Eye (tissue), 1 donor: ENCODE results near the gene SLC22A5.
A peak's percentile ranks its signal among the peaks of the same experiment; 100 is the strongest.

Experiments used
- DNase-seq: peaks from one replicate; pipeline ENCODE4 v3.0.0-alpha.2; 2015

The SLC22A5 gene

DNA sequence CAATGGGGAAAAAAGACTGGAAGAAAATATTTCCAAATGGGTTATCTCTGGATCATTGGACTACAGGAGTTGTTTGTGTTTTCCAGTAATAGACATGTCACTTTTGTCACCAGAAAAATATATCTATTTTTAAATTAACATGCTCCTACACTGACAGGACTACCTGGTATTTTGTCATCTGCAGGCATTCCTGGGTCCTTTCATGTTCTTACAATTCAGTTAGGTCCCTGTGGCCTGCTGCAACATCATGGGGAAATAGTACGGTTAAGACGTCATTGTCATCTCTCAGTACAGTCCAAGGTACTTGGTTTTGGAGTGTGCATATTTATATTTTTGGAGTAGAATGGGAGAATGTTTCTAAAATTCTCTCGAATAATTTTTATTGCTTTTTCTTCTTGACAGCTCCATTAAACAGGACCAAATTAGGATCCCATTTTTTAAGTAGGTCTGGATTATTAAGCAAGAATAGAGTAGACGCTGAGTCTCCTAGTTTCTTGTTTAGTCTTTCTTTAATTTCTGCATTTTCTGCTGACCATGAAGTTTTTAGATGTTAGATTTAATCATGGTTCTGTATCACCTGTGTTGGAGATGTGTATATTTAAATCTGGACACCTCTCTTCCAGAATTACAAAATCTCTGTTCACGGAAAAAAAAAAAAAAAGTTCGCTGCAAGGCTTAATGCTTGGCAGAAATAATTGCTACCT, 46.9 kb downstream of the SLC22A5 start:
- no peak for DNase-seq

DNA sequence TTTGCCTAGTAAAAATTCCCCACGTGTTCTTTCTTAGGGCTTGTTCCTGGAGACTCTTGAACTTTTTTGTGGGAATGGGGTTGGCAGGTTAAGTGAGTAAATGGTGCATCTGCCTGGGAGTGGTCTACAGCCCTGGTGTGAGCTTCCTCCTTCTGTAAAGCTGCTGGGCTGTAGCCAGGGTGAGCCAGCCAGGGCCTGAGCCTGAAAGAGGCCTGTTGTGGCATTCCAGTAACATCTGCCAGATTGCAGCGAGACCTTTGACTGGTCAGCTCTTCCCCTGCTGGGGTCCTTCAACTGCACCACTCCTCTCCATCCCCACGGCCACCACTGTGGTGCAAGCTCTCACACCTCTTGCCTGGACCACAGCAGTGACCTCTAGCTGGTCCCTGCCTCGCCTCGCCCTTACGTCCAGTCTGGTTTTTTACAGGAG, 47.5 kb downstream of the SLC22A5 start:
- DNase-seq = no peak

DNA sequence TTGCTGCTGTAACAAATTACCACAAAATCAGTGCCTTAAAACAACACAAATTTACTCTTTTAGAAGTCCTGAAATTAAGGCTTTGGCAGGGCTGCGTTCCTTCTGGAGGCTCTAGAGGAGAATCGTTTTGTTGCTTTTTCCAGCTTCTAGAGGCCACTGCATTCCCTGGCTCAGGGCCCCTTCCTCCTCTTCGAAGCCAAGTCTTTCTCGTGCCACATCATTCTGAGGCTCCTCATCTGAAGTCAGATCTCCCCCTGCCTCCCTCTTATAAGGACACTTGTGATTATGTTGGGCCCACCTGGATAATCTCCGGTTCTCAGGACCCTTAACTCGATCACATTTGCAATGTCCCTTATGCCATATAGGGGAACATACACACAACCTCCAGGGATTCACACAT, 48.0 kb downstream of the SLC22A5 start:
- DNase-seq = no peak

DNA sequence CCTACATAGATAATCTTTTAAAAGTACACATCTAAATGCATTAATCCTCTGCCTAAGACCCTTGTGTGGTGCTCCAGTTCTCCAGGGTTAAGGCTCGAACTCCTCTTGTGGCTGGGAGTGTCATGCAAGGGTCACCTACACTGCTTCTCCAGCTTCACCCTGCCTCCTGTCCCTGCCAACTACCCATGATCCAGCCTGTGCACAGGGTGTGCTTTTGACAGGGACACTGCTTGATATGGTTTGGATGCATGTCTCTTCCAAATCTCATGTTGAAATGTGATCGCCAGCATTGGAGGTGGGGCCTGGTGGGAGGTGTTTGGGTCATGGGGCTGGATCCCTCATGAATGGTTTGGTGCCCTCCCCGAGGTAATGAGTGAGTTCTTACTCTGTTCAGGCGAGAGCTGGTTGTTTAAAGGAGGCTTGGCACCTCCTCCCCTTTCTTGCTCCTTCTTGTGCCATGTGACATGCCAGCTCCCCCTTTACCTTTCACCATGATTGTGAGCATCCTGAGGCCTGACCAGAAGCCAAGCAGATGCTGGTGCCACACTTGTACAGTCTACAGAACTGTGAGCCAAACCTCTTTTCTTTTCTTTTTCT, 48.5 kb downstream of the SLC22A5 start:
- DNase-seq = no peak

DNA sequence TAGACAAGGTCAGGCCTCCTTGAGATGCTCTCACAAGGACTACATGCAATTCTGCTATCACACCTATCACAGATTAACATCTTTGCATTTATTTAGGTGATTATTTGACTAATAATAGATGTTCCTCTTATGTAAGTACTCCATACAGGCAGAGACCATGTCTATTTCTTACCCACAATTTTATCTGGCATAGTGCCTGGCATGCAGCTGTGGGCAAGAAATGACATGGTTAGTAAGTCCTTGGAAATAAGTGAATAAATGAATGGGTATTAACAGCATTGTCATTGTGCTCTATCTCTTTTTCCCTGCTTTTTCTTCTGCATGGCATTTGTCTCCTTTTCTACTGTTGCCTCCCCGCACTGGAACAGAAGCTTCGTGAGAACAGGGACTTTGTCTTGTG, 49.4 kb downstream of the SLC22A5 start:
- no peak for DNase-seq

DNA sequence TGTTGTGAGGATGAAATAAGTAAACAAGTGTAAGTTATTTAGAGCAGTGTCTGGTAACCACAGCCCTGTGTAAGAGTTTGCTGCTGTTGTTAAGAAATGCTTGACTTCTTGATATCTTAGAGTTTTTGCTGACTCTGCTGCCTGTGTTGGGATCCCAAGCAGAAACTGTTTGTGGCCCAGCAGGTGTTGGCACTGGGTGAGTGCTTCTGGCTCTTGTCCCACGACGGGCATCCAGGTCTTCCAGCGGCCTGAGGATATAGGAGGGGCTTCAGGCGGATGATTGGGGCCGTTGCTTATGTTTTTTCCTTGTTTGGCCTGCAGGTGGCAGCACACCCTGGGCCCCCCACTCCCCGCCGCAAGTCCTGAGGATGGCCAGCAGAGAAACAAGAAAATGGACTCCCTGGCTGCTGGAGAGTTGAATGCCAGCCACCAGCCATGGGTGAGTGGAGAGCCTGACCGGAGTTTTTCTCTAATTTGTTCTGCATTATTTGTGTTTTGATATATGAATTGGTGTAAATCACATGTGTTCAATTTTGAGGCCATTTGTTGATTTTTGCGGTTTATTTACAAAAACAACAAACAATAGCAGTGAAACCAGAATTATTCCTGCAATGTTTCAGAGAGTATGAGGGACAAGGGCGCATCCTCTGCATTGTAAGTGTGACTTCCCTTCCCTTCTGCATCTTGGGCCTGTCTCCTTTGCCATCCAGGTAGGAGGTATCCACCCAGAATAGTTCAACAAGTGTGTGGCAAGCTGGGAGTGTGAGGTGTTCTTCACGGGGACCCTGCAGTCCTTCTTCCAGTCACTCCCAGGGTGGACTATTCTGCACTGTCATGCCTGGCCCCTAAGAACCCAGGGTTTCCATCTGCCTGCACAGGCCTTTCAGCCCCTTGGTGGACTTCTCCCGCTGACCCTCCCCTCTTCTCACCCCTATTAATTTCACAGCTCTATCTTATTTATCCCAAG, 50.3 kb downstream of the SLC22A5 start:
- peak; percentile 92 for DNase-seq

DNA sequence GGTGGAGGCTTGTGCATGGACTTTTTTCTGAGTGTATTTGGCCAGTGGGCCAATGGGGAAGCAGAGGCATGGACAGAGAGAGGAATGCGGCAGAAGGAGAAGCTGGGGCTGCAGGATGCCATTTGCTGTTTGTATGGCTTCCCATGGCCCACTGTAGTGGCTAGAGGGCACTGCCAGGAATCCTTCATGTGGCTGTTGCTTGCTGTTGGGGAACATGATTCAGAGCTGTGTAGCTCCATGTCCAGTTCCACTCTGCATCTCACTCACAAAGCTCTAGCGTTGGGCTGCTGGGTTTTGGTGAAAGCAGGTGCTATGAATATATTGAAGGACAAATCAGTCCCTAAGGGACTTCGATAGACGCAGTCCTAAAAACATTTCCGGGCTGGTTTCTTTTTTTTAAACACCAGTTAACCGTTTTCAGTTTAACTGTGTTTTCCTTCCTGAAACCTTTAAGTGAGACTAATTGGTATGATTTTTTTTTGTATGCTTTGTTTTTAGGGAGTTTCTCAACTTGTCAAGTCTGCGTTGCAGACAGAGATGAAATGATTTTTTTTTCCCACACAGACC, 51.3 kb downstream of the SLC22A5 start:
- no peak for DNase-seq

DNA sequence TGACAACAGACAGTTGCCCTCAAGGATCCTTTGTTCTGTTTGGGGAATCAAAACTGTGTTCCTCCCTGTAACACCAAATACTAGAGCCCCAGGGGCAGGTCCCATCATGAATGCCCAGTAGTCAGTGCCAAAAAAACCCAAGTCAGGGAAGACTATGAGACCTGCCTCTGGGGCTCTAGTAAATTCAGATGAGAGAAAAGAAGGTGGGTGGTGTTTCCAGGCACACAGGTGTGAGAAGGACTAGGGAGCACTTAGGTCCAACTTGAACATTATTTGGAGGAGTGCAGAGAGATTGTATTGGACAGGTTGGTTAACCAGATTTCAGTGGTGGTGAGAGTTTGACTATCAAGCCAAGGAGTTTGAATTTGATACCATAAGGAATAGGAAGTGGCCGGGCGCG, 52.0 kb downstream of the SLC22A5 start:
- DNase-seq = no peak

DNA sequence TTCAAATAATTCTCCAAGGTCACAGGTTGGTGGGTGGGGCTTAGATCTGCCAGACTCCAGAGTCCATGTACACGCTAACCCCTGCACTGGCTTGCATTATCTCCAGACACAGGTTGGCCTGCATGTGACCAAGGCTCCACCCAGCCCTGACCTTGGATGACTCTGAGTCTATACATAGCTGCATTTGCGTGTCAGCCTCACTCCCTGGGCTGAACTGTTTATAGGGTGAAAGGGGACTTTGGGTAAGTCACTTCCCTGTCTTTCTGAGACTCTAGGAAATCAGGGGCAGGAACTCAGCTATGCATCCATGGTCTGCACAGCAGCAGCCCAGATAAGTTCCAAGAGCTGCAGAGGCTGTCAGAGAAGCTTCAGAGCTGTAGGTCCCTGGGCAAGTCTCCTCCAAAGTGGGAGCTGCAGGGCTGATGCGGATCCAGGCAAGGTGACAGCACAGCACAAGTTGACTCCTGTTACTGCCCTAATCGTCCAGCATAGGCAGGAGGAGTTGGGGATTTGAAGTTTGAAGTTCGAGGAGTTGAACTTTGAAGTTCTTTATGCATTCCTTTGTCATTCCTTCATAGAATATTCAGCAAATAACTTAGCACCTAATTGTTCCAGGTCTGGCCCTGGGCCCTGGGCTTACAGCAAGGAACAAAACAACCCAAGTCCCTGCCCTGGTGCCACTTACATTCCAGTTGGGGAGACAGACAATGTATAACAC, 53.4 kb downstream of the SLC22A5 start:
- DNase-seq = no peak

DNA sequence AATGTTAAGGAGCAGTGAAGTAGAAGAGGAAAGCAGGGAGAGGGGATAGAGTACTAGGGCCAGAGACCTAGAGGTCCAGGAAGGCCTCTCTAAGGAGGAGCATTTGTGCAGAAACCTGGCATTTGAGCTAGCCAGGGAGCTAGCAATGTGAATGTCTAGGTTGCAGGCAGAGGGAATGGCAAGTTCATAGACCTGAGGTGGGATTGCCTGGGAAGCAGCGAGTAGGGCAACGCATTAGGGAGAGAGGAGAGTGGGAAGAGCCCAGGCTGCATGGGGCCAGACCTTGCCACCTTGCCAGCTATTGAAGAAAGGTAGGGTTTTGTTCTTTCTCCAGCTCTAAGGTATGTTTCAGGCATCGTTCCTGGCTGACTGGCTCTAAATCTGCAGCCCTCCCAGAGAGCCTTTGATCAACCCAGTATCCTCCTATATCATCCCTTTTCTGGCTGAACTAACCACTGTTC, 54.0 kb downstream of the SLC22A5 start:
- DNase-seq = no peak

DNA sequence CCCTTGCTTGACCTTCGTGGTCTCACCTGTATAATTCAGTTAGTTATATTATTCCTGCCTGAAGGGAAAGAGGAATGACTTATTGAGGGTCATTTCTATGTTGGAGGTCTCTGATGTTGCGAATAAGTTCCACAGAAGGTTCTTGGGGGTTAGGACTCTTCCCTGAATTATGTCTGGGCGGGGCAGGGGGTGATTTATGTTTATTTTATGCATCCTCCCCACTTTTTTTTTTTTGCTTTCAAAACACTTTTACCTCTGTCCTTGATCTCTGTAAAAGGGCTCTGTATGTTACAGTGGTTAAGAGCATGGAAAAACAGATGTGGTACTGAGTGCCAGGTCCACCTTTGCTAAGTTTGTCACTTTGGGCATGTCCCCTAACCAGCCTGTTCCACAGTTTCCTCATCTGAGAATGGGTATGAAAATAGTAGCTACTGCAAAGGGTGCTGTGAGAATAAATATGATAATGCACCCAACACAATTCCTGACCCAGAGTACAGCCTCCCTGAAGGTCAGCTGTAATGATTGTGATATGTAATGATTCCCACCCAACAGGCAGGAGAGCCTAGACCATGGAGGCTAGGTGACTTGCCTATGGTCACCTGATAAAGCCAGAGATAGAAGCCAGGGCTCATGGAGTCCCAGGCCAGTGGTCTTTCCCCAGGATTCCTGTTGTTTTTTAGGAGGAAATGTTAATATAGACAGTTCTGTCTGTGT, 54.8 kb downstream of the SLC22A5 start:
- DNase-seq = no peak

DNA sequence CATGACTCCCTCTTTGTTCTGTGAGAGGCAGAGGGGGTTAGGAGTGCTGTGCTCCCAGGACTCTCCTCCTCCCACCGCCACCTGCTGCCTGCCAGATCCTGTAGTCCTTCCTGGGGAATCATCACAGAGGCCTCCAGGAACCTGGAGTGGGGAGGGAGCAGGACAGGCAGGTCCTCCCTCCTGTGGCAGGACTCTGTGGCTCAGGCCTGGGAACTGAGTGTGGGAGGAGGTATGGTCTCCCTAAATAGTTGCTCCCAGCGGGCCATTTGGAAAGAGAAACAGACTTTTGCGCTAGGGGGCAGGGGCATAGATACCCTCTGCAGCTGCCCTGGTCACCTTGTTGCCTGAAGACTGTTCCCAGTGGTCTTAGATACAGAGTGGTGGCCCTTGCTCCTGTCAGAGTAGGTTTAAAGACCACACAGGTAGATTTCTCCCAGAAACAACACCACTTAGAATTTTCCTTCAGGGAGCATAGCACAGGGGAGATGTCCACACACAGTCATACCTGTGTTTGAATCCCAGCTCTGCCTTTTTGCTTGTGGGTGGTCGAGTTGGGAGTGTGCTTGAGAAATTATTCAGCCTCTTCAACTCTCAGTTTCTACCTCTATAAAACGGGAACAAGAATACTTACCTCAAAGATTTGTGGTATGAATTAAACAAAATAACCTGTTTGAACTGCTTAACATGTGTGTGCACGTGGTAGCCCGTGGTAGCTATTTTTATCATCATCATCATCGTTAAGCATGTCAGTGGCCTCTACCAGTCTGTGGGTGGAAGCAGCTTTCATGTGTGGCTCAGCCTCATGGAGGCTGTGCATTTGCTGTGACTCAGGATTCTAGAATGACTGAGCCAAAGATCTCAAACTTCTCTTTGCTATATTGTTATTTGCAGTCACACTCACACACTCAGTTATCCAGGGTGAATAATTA, 55.8 kb downstream of the SLC22A5 start:
- DNase-seq = no peak

DNA sequence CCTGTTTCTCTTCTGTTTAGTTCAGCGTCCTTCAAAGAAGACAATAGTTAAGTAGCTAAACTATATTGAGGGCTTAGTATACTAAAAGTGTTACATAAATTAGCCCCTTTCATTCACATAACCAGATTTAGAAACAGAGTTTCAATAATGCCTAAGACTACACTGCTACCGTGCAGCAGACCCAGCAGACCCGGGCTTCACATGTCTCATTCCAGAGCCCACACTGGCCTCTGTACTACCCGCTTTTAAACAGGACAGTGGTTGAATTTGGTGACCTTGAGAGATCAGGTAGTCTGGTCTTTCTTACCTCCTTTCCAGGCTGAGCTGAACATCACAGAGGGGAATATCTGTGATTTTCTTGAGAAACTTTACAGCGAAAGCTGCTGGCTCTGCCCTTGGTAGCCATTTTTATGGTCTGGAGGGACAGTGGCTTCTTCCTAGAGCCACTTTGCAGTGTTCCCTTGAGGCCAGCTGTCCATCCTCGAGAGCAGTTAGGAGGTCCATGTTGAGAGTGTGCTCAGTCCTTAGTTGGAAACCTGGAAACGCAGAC, 56.5 kb downstream of the SLC22A5 start:
- DNase-seq = no peak

DNA sequence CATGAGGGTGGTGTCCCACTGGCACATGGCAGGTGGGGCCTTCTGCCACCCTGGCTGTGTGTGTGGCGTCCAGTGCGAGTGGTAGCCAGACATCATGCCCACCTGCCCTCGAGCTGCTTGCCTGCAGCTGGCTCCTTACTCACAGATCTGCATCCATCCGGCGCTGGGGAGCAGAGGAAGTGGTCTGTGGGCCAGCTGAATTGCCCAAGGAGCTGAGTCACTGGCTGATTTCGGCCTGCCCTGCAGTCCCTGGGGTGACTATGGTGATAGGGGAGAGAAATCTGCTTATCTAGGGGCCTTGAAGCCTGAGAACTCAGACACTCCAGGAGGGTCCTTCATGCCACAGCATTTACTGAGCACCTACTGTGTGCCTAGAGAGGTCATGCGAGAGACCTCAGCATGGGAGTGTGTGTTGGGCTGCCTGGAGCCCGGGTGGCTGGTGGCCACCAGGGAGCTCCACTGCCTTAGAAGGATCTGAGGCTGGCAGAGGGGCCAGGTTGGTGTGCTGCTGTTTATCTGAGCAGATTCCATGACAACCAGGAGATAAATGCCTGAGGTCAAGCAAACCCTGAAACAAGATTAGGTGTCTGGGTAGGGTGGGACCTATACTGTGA, 57.1 kb downstream of the SLC22A5 start:
- DNase-seq = no peak

DNA sequence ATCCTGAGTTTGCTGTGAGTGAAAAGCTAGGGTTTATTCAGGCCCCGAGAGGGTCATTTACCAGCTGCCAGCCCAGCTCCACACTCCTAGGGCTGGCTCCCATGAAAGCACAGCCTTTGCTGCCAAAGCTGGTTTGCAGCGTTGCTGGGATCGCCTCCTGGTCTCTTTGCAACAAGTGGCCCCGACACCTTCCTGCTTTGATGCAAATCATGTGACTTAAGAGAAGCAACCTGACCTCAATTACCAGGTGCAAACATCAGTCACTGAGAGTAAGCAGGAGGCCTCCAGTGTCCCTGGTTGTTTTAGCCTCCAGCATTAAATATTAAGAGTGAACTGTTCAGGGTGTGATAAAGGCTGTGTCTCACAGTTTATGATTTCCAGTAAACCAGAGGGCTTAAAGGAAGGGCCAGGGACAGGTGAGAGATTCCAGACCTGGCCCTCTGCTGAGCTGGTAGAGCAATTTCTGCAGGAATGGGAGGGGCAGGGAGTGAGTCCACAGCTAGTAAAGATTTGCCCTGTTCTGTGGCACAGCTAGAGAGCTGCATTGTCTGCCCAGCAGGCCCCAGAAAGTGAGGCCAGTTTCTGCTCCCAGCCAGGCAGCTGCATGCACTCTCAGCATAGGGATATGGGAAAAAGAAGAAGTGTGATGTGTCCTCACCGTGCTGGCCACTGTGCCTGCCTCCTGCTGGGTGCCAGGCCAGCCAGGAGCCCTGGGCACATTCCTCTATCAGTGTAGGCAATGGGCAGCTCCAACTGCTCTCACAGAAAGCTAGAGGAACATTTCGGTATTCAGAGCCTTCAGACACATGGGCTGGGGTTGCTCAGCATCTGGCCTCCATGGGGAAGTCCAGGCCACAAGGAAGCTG, 58.0 kb downstream of the SLC22A5 start:
- DNase-seq = no peak

DNA sequence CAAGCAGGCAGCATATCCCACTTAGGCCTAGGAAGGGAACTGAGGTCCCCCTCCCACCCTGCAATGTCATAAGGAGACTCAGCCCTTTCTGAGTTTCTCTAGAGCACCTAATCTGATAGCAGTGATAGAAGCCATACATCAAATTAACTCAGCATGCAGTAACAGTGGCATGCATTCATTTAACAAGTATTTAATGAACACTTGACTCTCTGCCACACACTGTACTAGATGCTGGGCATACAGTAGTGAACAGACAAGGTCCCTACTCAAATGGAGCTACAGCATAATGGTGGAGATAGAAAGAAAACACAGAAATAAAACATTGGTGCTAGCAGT, 58.6 kb downstream of the SLC22A5 start:
- no peak for DNase-seq

DNA sequence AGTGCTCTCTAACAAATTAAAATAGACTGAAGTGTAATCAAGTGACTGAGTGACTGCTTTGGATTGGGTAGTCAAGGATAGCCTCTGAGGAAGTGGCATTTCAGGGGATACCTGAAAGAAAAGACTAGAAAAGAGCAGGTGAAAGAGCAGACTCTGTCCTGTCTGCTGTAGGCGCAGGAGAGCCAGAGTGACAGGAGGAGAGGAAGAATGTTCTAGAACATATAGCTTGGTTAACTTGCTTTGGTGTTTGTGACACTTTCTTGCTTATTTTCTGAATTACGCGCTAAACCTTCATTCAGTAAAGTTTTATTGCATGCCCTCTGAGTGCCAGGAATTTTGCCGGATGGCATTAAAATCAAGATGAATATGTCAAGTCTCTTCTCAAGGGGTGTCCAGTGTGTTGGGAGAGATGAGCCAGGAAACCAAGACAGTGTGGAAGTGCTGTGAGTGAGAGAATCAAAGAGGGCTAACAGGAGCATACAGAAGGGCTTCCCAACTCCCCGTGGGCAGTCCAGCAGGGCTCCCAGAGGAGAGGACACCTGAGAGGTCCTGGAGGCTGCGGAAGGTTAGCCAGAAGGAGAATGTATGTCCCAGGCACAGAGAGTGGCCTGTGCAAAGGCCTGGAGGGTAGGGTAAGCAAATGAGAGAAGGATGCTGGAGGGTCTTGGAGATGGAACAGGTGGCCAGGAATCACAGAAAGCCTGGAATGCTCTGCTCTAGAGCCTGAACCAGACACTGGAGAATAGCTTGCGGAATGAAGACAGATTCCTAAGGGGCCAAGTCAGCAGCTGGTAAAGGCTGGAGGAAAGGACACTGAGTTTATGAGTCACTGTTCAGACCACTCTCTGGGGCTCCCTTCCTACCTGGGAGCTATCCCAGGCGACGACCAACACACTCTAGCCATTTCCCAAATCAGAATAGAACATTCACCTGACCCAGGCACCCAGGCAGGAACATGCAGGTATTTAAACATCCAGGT, 59.3 kb downstream of the SLC22A5 start:
- no peak for DNase-seq
